GM20000 (cell line): ENCODE data around the gene LSM12.

Source experiments
- DNase-seq: peaks from one replicate; pipeline ENCODE4 v3.0.0; 2012; ENCODE audit warnings: low spot score
- TF ChIP-seq, protein P1 (sequence below): IDR thresholded peaks from 2 replicates; pipeline ENCODE4 v1.5.1; 2012; ENCODE audit warnings: mild to moderate bottlenecking, control low read depth; ENCODE audit errors: extremely low read depth, missing control alignments

LSM12 gene

DNA sequence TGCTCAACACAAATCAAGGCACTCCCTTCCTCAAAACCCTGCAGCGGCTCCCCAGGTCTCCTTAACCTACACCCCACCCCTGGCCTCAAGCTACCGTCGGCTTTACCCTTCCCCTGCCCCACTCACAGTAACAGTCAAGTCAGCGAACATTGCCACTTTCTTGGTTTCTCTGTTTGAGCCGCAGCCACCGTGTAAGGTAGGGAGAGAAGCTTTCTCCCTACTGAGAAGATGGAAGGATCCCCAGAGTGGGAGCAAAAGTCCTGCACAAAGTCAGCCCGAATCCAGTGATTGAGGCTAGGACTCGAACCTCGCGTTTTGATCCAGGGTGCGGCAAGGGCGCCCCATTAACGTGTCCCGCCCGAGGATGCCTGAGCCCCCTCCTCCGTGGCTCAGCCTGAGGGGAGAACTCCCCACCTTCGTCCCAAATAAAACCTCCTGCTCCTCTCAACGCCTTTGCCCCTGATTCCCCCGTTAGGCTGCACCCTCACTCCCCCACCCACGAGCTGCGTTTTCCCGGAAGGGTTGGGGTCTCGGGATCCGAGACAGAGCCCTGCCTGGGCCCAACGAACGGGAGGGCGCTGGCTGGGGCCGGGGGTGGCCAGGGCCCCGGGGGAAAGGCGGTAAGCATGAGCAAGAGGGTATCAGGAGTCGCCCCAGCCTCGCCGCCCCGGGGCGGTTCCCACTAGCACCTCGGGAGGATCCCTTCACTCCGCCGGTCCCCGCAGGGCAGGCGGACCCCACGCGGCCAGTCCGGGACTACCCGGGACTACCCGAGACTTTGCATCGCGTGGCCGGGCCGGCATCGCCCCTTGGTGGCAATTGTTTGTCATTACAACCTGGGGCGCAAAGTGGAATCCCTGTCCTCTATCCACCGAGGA lies 72.0 kb downstream of the LSM12 start:
- peak; percentile 77 for DNase-seq
- TF ChIP-seq, protein P1, sequence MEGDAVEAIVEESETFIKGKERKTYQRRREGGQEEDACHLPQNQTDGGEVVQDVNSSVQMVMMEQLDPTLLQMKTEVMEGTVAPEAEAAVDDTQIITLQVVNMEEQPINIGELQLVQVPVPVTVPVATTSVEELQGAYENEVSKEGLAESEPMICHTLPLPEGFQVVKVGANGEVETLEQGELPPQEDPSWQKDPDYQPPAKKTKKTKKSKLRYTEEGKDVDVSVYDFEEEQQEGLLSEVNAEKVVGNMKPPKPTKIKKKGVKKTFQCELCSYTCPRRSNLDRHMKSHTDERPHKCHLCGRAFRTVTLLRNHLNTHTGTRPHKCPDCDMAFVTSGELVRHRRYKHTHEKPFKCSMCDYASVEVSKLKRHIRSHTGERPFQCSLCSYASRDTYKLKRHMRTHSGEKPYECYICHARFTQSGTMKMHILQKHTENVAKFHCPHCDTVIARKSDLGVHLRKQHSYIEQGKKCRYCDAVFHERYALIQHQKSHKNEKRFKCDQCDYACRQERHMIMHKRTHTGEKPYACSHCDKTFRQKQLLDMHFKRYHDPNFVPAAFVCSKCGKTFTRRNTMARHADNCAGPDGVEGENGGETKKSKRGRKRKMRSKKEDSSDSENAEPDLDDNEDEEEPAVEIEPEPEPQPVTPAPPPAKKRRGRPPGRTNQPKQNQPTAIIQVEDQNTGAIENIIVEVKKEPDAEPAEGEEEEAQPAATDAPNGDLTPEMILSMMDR: peak; percentile 52

GRCh38 chr17:43992641-43993040 lies 73.8 kb downstream of the LSM12 start:
- no peak for DNase-seq
- TF ChIP-seq, protein P1: no peak

GRCh38 chr17:43988301-43988700 lies 78.2 kb downstream of the LSM12 start:
- TF ChIP-seq, protein P1: no peak
- no peak for DNase-seq

GRCh38 chr17:43987131-43988021 lies 79.1 kb downstream of the LSM12 start:
- DNase-seq: no peak
- TF ChIP-seq, protein P1: no peak

DNA sequence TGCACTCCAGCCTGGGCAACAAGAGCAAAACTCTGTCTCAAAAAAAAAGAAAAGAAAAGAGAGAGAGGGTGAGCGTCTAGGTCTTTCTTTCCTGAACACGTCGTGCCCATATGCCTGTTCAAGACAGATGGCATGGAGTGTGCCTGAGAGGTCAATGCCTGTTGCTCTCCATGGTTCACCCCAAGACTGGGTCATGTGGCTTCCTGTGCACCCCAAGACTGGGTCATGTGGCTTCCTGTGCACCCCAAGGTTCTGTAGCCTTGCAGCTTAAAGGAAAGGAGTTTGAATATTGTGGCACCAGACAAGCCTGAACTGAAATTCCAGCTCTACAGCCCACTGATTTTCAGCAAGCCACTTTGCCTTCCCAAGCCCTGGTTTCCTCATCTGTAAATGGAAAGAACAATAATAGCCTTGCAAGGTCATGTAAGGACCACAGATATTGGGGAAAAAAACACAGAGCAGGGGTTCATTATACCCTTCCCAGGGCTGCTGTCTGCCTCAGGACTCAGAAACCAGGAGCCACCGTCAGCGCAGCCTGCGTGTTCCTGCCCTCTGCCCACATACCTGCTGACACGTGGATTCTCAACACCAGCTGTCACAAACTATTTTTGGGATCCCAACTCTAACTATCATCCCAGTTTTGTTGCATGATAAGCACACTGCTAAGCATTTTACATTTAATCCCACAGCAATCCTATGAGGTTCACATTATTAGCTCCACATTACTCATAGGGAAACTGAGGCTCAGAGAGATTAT lies 80.1 kb downstream of the LSM12 start:
- TF ChIP-seq, protein P1: no peak
- no peak for DNase-seq

DNA sequence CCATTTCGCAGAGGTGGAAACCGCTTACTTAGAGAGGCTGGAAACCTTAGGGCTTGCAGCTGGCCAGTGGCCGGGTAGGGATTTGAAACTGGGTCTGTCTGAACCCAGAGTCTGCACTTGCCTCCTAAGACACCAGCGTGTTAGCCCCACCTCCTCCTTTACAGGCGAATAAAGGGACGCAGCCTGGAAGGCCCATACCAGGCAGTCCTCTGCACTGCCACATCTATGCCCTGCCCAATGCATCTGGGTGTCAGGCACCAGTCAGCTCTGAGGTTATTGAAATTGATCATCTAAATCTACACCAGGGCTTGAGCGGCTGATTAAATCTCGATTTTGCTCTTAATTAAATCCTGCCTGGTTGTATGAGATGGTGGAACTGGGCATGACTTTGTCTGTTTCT lies 82.0 kb downstream of the LSM12 start:
- no peak for DNase-seq
- TF ChIP-seq, protein P1: no peak
